ACC112 (cell line): ENCODE results near the gene SLC39A5.
A peak's percentile ranks its signal among the peaks of the same experiment; 100 is the strongest.

ENCODE experiments used
- H2AFZ ChIP-seq: fragments of 200-600 bp; sonication (generic); one replicate; pipeline ENCODE4 v1.6.0; 2017; ENCODE audit warnings: antibody characterized with exemption, low read length; ENCODE audit not compliant: unreplicated experiment
- H3K27ac ChIP-seq: fragments of 200-600 bp; sonication (generic); 2 replicates; pipeline ENCODE4 v1.5.1; 2014; ENCODE audit warnings: low read depth, mild to moderate bottlenecking, antibody characterized with exemption, low read length, moderate library complexity
- H3K27me3 ChIP-seq: fragments of 200-600 bp; sonication (generic); 2 replicates; pipeline ENCODE4 v1.6.1; 2014; ENCODE audit warnings: mild to moderate bottlenecking, antibody characterized with exemption, low read length, moderate library complexity, mixed read lengths; ENCODE audit not compliant: insufficient read depth
- H3K36me3 ChIP-seq: fragments of 200-600 bp; sonication (generic); 2 replicates; pipeline ENCODE4 v1.6.1; 2016; ENCODE audit warnings: mild to moderate bottlenecking, antibody characterized with exemption, low read length, moderate library complexity, mixed read lengths; ENCODE audit not compliant: insufficient read depth
- H3K4me1 ChIP-seq: fragments of 200-600 bp; sonication (generic); one replicate; pipeline ENCODE4 v1.6.1; 2016; ENCODE audit warnings: low read length, mixed read lengths; ENCODE audit not compliant: insufficient read depth, unreplicated experiment, control insufficient read depth
- H3K4me3 ChIP-seq: fragments of 200-600 bp; sonication (generic); 2 replicates; pipeline ENCODE4 v1.5.1; 2014; ENCODE audit warnings: mild to moderate bottlenecking, low read depth, low read length
- H3K79me2 ChIP-seq: fragments of 200-600 bp; sonication (generic); one replicate; pipeline ENCODE4 v1.6.0; 2016; ENCODE audit warnings: low read length; ENCODE audit not compliant: control insufficient read depth, unreplicated experiment, insufficient read depth

Gene SLC39A5, protein sequence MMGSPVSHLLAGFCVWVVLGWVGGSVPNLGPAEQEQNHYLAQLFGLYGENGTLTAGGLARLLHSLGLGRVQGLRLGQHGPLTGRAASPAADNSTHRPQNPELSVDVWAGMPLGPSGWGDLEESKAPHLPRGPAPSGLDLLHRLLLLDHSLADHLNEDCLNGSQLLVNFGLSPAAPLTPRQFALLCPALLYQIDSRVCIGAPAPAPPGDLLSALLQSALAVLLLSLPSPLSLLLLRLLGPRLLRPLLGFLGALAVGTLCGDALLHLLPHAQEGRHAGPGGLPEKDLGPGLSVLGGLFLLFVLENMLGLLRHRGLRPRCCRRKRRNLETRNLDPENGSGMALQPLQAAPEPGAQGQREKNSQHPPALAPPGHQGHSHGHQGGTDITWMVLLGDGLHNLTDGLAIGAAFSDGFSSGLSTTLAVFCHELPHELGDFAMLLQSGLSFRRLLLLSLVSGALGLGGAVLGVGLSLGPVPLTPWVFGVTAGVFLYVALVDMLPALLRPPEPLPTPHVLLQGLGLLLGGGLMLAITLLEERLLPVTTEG

DNA sequence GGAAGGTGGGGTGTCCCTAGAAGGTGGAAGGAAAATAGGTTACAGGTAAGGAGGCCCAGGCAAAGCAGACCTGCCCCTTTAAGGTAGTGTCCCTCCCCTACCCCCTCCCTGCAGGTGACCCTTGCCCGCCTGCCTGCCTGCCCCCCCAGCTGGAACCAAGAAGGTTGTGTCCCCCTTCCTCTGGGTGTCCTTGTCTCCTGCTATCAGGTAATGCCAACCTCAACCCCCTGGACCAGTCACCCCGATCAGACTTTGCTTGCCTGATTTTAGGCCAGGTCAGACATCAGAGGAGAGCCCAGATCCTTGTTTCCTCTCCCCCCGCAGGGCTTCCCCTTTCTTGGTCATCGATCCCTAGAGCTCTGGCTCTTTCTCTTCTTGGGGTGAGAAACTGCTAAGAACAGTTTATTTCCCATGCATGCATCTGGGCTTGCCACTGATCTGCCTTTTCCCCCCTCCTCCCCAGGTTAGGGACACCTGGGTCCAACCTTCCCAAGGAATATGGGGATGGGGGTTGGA, at the start of gene SLC39A5:
Gene SLC39A5, plus strand, starts transcription at position 136 of the 516 bp plus-strand sequence. CDS start 1,224 bp downstream, outside the sequence.
- Histone ChIP-seq H3K4me1 (peaks cover 2% of the 10 kb centered on the region), H3K79me2 (no peaks in the 10 kb centered on the region), H3K36me3 (no peaks in the 10 kb centered on the region), H3K27me3 (no peaks in the 10 kb centered on the region), H3K27ac (no peak within 1 kb of the TSS), H2AFZ (no peak within 1 kb of the TSS), H3K4me3 (no peak within 1 kb of the TSS)

DNA sequence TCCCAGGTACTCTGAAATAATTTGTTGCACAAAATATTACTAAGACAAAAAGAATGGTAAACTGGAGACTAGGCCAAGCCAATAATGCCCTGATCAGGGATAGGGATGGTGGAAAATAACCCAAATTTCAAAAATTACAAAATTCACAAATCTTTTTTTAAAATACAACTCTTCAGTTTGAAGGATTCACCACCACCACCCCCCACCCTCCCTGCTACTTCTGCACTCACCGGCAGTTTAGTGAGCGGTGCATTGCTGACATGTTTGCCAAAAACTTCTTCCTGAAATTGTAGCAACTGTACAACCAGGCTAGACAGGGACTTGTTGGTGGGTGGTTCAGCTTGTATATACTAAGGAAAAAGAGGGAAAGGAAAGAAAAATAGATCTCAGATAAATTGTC, 42.9 kb upstream of the SLC39A5 start:
- peaks cover 14% of the 10 kb centered on the region for H3K36me3 ChIP-seq
- H3K27ac ChIP-seq: no peak overlapping the region
- peak overlapping the region; percentile 92; the same call in 1 of the 2 replicates for H3K4me3 ChIP-seq
- H3K4me1 ChIP-seq: peaks cover 16% of the 10 kb centered on the region
- H3K27me3 ChIP-seq: no peaks in the 10 kb centered on the region
- H2AFZ ChIP-seq: no peak overlapping the region
- peaks cover 27% of the 10 kb centered on the region for H3K79me2 ChIP-seq

DNA sequence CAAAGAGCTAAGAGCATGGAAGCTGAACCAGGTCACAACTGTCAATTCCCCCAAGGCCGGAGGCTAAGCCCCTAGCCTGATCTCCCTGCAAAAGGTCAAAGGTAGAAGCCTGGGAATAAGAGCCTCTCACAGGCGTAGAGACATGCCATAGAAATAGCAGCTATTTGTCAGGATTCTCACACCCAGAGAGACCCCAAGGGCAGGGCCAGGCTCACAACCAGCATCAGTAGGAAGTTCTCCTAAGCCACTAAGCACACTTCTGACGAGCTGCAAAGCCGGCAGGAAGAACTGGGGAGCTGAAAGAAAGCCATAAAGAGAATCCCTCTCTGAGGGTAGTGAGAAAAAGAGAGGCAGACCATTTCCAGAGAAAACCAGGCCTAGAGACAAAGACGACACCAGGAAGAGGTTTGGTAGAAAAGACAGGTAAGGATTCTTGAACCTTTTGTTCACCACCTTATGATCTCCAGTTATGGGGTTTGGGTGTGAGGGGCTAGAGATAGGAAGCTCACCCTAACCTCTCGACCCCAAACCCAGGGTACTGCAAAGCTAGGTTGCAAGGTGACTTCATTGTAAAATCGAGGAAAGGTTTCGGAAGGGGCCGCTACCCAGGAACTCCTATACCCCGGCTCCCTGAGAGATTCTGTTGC, 41.6 kb upstream of the SLC39A5 start:
- peak overlapping the region; percentile 92 for H3K4me3 ChIP-seq
- peaks cover 27% of the 10 kb centered on the region for H3K79me2 ChIP-seq
- peaks cover 18% of the 10 kb centered on the region for H3K4me1 ChIP-seq
- H2AFZ ChIP-seq: no peak overlapping the region
- H3K36me3 ChIP-seq: peaks cover 14% of the 10 kb centered on the region
- no peak overlapping the region for H3K27ac ChIP-seq
- no peaks in the 10 kb centered on the region for H3K27me3 ChIP-seq

DNA sequence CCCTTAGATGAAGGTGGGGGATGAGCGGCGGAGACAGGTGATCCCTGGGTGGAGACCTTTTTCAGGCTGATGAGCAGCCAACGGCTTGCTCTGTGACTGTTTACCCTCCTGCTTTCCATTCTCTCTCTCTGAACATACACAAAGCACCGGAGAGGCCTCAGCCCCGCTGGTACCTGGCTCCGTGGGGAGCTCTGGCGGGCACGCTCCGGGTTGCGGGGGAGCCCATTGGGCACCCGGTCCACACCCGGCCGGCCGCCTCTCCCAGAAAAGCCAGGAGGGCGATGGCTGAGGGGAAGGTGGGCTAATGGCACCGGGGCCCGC, 41.1 kb upstream of the SLC39A5 start:
- H3K27ac ChIP-seq: no peak overlapping the region

DNA sequence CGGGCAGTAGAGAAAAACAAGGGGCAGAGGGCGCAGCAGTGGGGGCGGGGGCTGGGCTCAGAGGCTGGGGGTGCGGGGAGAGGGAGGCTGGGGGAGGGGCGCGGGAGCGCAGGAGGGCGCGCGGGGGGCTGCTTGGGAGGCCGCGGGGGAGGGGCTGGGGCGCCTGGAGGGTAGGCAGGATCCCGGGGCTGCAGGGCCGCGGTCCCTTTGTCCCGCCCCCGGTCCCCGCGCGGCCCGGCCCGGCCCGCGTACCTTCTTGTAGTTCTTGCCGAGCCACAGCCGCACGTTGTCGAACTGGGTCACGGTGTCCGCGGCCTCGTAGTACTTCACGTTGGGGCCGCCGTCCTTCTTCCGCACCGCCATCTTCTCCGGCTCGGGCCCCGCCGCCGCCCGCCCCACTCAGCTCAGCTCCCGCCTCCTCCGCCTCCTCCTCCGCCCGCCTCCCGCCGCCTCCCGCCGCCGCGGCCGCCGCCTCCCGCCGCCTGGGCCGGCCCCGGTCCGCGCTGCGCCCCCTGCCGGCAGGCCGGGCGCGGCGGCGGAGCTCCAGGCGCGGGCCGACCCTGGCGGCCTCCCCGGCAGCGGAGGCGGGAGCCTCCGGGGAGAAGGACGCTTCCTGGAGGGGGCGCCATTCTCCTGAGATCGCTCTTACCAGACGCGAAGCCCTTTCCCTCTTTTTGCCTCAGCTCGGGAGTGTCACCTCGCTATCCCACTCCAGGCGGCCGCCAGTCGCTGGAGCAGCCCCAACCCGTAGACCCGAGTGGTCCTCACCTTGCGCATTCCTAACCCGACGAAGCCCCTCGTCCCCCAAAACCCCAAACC, 40.5 kb upstream of the SLC39A5 start, which contains the start of gene SMARCC2:
Gene SMARCC2, minus strand, starts transcription at position 385 of the 819 bp plus-strand sequence. Its CDS starts 22 bp downstream, at position 363.
- Histone ChIP-seq H3K4me3 (peak within 1 kb of the TSS; percentile 100), H3K27me3 (no peaks in the 10 kb centered on the region), H3K79me2 (peaks cover 27% of the 10 kb centered on the region), H2AFZ (peak within 1 kb of the TSS; percentile 100), H3K27ac (peak within 1 kb of the TSS; percentile 72), H3K36me3 (peaks cover 7% of the 10 kb centered on the region), H3K4me1 (peaks cover 19% of the 10 kb centered on the region)

More for the DNA sequence above, 41.1 kb upstream of the SLC39A5 start:
- peaks cover 19% of the 10 kb centered on the region for H3K4me1 ChIP-seq
- peaks cover 12% of the 10 kb centered on the region for H3K36me3 ChIP-seq
- peak overlapping the region; percentile 29 for H2AFZ ChIP-seq
- H3K27me3 ChIP-seq: no peaks in the 10 kb centered on the region
- H3K79me2 ChIP-seq: peaks cover 27% of the 10 kb centered on the region
- peak overlapping the region; percentile 92 for H3K4me3 ChIP-seq

DNA sequence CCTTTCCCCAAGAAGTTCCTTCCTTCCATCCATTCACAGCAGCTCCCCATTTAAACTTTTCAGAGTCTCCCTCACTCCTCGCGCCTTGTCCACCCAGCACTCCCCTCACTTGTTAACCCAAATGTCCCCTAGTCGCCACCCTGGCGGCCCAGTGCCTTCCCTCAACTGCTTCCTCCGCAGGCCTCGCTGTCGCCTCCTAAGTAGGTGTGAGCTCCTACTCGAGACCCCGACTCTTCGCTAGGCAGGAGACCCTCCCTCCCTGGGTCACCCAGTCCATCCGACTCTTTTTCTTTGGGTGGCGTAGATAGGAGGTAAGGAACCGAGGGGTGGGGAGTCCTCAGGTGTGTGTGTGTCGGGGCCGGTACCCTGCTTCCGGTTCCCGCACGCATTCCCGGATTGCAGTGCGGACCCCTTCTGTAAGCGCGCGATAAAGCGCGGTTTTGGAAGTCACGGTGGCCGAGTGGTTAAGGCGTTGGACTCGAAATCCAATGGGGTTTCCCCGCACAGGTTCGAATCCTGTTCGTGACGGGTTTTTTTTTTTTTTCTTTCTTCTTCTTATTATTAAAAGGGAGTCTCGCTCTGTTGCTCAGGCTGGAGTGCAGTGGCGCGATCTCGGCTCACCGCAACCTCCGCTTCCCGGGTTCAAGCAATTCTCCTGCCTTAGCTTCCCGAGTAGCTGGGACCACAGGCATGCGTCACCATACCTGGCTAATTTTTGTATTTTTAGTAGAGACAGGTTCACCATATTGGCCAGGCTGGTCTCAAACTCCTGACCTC, 39.7 kb upstream of the SLC39A5 start:
- peaks cover 19% of the 10 kb centered on the region for H3K4me1 ChIP-seq
- no peaks in the 10 kb centered on the region for H3K36me3 ChIP-seq
- H2AFZ ChIP-seq: peak overlapping the region; percentile 100
- H3K27me3 ChIP-seq: no peaks in the 10 kb centered on the region
- H3K4me3 ChIP-seq: peak overlapping the region; percentile 100
- peak overlapping the region; percentile 72 for H3K27ac ChIP-seq
- H3K79me2 ChIP-seq: peaks cover 27% of the 10 kb centered on the region

DNA sequence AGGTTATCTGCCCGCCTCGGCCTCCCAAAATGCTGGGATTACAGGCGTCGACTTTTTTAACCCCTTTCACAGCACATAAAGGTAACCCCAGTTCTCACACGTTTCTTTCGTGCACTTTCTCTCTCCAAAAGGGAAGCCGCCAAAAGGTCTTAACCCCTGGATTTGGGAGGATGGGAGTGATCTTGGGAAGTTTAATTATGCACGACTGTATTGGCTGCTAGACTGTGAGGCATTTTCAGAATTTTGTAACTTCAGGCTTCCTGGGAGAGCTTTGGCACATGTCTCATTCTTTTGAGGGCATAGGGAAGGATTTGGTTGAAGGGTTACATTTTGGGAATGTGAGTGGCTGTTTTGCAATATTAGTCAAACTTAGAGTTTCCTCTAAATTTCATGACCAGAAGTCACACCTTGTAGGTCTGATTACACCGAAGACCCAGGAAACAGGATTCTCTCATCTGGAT, 39.1 kb upstream of the SLC39A5 start:
- Histone ChIP-seq H3K4me3 (peak overlapping the region; percentile 100), H3K27me3 (no peaks in the 10 kb centered on the region), H3K4me1 (peaks cover 19% of the 10 kb centered on the region), H3K27ac (no peak overlapping the region), H3K36me3 (no peaks in the 10 kb centered on the region), H2AFZ (peak overlapping the region; percentile 23), H3K79me2 (peaks cover 27% of the 10 kb centered on the region)

DNA sequence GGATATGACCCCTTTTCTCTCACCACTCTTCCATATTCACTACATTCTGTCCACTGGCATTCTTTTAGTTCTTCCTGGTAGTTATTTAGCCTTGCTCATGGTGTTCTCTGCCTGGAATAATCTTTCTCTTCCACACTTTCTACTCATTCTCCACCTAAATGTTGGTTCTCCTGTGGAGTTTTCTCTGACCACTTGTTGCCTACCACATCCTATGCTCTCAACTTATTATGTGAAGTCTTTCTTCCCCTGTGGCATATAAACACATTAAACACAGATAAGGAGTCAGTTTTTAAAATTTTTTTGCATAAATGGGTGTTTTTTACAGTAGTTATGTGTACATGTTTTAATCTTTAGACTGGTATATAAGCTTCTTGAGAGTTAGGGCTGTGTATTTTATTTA, 37.3 kb upstream of the SLC39A5 start:
- H3K79me2 ChIP-seq: peaks cover 16% of the 10 kb centered on the region
- H3K27ac ChIP-seq: no peak overlapping the region
- no peak overlapping the region for H3K4me3 ChIP-seq
- no peak overlapping the region for H2AFZ ChIP-seq
- no peaks in the 10 kb centered on the region for H3K27me3 ChIP-seq
- H3K4me1 ChIP-seq: peaks cover 17% of the 10 kb centered on the region
- no peaks in the 10 kb centered on the region for H3K36me3 ChIP-seq

DNA sequence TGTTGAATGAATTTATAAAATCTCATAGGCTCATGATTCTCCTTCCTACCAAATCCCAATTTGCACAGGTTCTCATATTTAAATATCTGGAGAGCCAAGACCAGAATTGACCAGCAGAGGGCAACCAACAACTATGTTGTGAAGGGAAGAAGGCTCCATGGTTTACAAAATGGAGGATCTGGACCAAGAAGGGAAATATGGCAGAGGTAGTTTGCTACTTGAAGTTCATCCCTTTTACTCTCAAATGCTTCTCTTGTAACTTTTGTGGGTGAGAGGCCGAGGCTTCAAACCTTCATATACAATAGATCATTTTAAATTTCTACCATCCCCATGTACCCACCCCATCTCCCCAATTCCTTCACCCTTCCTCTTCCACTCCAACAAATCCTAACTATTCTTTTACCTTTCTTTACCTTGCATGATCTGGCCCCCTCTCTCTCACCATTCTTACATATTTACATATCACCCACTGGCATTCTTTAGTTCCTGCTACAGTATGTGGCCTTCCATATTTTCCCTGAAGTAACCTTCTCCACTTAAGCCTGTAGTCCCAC, 36.7 kb upstream of the SLC39A5 start:
- Histone ChIP-seq H3K36me3 (no peaks in the 10 kb centered on the region), H3K27me3 (no peaks in the 10 kb centered on the region), H2AFZ (peak overlapping the region; percentile 100), H3K4me3 (no peak overlapping the region), H3K27ac (no peak overlapping the region), H3K79me2 (peaks cover 10% of the 10 kb centered on the region), H3K4me1 (peaks cover 12% of the 10 kb centered on the region)
